Prostate gland (tissue), 2 donors: ENCODE measurements around the gene HIGD1A. TPM values are rescaled to one million over a fixed set of nuclear protein-coding genes. Genes with fewer than 3 reads are reported as not detected.
"Not testable (repeated sequence)": the region's sequence is repeated elsewhere in the genome, so short reads cannot be mapped to it uniquely, and the experiment has no call there.

Experiments used
- DNase-seq: peaks from one replicate; pipeline ENCODE4 v3.0.0-alpha.2; 2019; ENCODE audit warnings: low spot score
- H3K27ac ChIP-seq, 2 donors: fragments of 200-600 bp; sonication (generic); 2 replicates each; pipeline ENCODE4 v1.5.1; 2017 to 2019
- H3K27me3 ChIP-seq: fragments of 200-600 bp; sonication (generic); replicated peaks from 2 replicates; pipeline ENCODE4 v1.5.1; 2019; ENCODE audit not compliant: insufficient read depth
- H3K36me3 ChIP-seq, 2 donors: fragments of 200-600 bp; sonication (generic); 1 replicate in 1 of 2; 2 replicates in 1 of 2; pipeline versions ENCODE4 v1.5.1 to v1.8.1; 2017 to 2019
- H3K4me1 ChIP-seq: fragments of 200-600 bp; sonication (generic); replicated peaks from 2 replicates; pipeline ENCODE4 v1.5.1; 2019
- H3K4me3 ChIP-seq, 2 donors: fragments of 200-600 bp; sonication (generic); 2 replicates each; pipeline ENCODE4 v1.5.1; 2017 to 2019
- H3K9me3 ChIP-seq: fragments of 200-600 bp; sonication (generic); 2 replicates; pipeline ENCODE4 v1.5.1; 2017
- CTCF ChIP-seq, 4 experiments: fragments of 200-600 bp in 2 of 4; fragments of 450-650 bp in 2 of 4; sonication (generic) in 2 of 4; IDR thresholded peaks; 1 replicate in 3 of 4; 2 replicates in 1 of 4; pipeline ENCODE4 v1.5.1; 2016 to 2019; ENCODE audit warnings: antibody characterized with exemption in 4 of 4, mild to moderate bottlenecking in 2 of 4, moderate library complexity in 2 of 4
- POLR2A ChIP-seq: fragments of 450-650 bp; IDR thresholded peaks from one replicate; pipeline ENCODE4 v1.6.1; 2016; ENCODE audit warnings: antibody characterized with exemption, mild to moderate bottlenecking
- POLR2AphosphoS5 ChIP-seq: sonication (generic); formaldehyde crosslinking; IDR thresholded peaks from one replicate; pipeline ENCODE4 v1.6.1; 2017; ENCODE audit warnings: antibody characterized with exemption
- WGBS: methylation state at CpG from one replicate; pipeline ENCODE4 v1.1.5; 2018; 5-methylcytosine and 5-hydroxymethylcytosine counted together
- intact Hi-C: fragments of 100-400 bp; cut with DNase I; formaldehyde crosslinking; loops from one replicate; pipeline ENCODE4 v1.14.2; 2022
- total RNA-seq, 2 donors: library from RNA; depleted of rRNA; stranded (reverse); fragments of >200 nt; gene quantifications; one replicate each; pipeline ENCODE4 v1.1.0, GENCODE V29; 2016

The HIGD1A gene
- total RNA-seq, 2 donors from 2014 or later = 91.0 to 135 TPM

DNA sequence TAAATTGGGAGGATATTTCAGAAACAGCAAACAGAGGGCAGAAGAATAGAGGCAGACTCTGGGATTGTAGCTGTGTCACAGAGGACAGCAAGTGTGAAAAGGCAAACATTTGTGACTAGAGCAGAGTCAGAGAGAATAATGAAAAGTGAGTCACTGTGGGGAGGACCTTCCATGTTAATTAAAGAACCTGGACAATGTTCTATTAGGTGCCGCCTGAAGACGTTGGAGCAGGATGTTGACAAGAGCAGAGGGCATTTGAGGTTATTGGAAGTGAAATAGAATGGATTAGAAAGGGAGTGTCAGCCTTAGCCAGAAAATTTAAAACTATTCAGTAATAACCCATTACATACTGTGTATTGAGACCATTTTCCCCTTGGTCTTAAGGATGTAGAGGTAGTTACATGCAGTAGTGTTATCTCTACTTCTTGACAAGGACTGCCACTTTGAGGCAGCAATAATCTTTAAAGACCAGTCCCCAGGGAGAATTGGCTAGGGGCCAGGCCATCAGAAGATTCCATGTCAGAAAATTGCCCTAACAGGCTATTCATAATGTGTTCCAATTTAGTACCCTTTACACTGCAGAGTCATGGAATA lies 10.7 kb upstream of the HIGD1A start:
- DNase-seq = no peak
- TF ChIP-seq CTCF (IDR thresholded peaks at IDR 0.05) = no peak
- no peak for TF ChIP-seq POLR2AphosphoS5
- no peak for TF ChIP-seq POLR2A
- H3K4me1 ChIP-seq = no peaks in the 10 kb centered on the region
- H3K4me3 ChIP-seq = no peak overlapping the region
- no peaks in the 10 kb centered on the region for H3K36me3 ChIP-seq
- no peak overlapping the region for H3K27ac ChIP-seq
- H3K27me3 ChIP-seq = no peaks in the 10 kb centered on the region
- no peaks in the 10 kb centered on the region for H3K9me3 ChIP-seq
- WGBS = 25% methylated on average over 2 of the region's 2 CpGs
- intact Hi-C loops = no loop called here

GRCh38 chr3:42814246-42814645 lies 10.0 kb upstream of the HIGD1A start:
- Histone ChIP-seq H3K27me3 (no peaks in the 10 kb centered on the region), H3K36me3 (no peaks in the 10 kb centered on the region), H3K27ac (no peak overlapping the region), H3K4me3 (no peak overlapping the region), H3K4me1 (no peaks in the 10 kb centered on the region), H3K9me3 (no peaks in the 10 kb centered on the region)
- 86% methylated on average over 5 of the region's 5 CpGs for WGBS
- intact Hi-C loops = no loop called here
- DNase-seq = no peak
- no peak for TF ChIP-seq POLR2A
- TF ChIP-seq CTCF (IDR thresholded peaks at IDR 0.05) = no peak
- no peak for TF ChIP-seq POLR2AphosphoS5

GRCh38 chr3:42811118-42811883 lies 7.0 kb upstream of the HIGD1A start:
- H3K4me3 ChIP-seq, H3K36me3 ChIP-seq, DNase-seq, H3K27ac ChIP-seq, H3K4me1 ChIP-seq, H3K9me3 ChIP-seq, intact Hi-C loops, H3K27me3 ChIP-seq: not testable (repeated sequence)
- WGBS = 45% methylated on average over 15 of the region's 15 CpGs

- H3K27ac ChIP-seq, H3K4me1 ChIP-seq, DNase-seq, H3K4me3 ChIP-seq, intact Hi-C loops, H3K36me3 ChIP-seq, H3K27me3 ChIP-seq, H3K9me3 ChIP-seq: not testable (repeated sequence)
- WGBS = 91% methylated on average over 10 of the region's 10 CpGs
Measured at GRCh38 chr3:42810706-42811105, 6.4 kb upstream of the HIGD1A start.

- Histone ChIP-seq H3K4me3 (no peak within 1 kb of the TSS), H3K27ac (no peak within 1 kb of the TSS), H3K9me3 (no peaks in the 10 kb centered on the region), H3K36me3 (no peaks in the 10 kb centered on the region), H3K4me1 (no peaks in the 10 kb centered on the region), H3K27me3 (no peaks in the 10 kb centered on the region)
- intact Hi-C loops = no loop called here
- TF ChIP-seq POLR2A = no peak
- TF ChIP-seq POLR2AphosphoS5 = no peak
- no peak for TF ChIP-seq CTCF (IDR thresholded peaks at IDR 0.05)
- 81% methylated on average over 5 of the region's 5 CpGs for WGBS
- DNase-seq = no peak
Measured at GRCh38 chr3:42809202-42809601, 4.9 kb upstream of the HIGD1A start, which contains the start of gene ACKR2. Gene ACKR2 (plus strand): TSS chr3:42809445. CDS start chr3:42864503, 55,058 bp downstream.

- no peak overlapping the region for H3K4me3 ChIP-seq
- no peaks in the 10 kb centered on the region for H3K27me3 ChIP-seq
- no peak overlapping the region for H3K27ac ChIP-seq
- DNase-seq = no peak
- H3K4me1 ChIP-seq = no peaks in the 10 kb centered on the region
- no peaks in the 10 kb centered on the region for H3K36me3 ChIP-seq
- TF ChIP-seq POLR2A (no peak), CTCF (IDR thresholded peaks at IDR 0.05) (no peak), POLR2AphosphoS5 (no peak)
- 93% methylated on average over 4 of the region's 4 CpGs for WGBS
- intact Hi-C loops = no loop called here
- no peaks in the 10 kb centered on the region for H3K9me3 ChIP-seq
Measured at GRCh38 chr3:42807929-42808328, 3.6 kb upstream of the HIGD1A start.
